Left colon (tissue), 2 donors: Measurements from ENCODE around the gene BRD7. TPM values are rescaled to one million over a fixed set of nuclear protein-coding genes. Genes with fewer than 3 reads are reported as not detected.

ENCODE experiments used
- ATAC-seq: fragments of 200-7000 bp; cut with Tn5 transposase; one replicate; pipeline ENCODE4 v1.9.1; 2020; ENCODE audit warnings: mild to moderate bottlenecking, moderate library complexity
- DNase-seq, 2 donors: peaks; one replicate each; pipeline ENCODE4 v3.0.0-alpha.2; 2020
- intact Hi-C, 2 donors: fragments of 100-400 bp; cut with DNase I in 1 of 2; cut with micrococcal nuclease in 1 of 2; formaldehyde crosslinking; loops; one replicate each; pipeline versions ENCODE4 v1.11.2 to v1.14.0; 2022; cut with DNase I, micrococcal nuclease
- total RNA-seq, 2 donors: library from RNA; stranded (reverse); fragmentation: NEBNext Ultra II Directional; extraction: Animal tissue kit (Norgen Biotek cat#: 25700); gene quantifications; one replicate each; pipeline ENCODE4 v1.2.1, GENCODE V29; 2021
- donor health status: DM: no; HTN: no; CAD: no.
- donor health status: DM: yes; HTN: yes; CAD: no.

The BRD7 gene
- total RNA-seq, 2 donors from 2014 or later = 54.3 to 54.5 TPM

DNA sequence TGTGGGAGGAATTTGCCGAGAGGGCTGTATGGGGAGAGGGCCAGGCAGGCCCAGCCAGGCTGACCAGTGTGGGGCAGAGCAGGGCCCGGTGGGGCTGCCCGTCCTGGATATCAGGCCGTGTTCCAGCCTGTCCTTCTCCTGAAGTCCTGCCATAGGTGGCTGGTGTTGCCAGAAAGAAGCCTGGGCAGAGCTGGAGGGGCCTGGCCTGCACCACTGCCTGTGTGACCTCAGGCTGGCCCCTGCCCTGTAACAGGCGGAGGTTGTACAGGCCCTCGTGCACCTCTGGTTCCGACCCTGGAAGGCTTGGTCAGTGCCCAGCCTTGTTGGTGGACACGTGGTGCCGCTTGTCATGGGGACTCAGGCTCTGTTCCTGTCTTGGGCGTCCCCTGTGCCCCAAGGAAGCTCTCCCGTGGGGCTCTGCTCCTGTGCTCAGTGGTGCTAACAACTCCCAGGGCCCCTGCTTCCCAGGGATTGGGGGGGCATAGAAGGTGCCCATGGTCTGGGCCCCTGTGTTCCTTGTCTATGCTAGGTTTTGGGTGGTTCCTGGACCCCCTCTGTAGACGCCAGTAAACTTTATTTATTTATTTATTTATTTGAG lies 69.2 kb downstream of the BRD7 start:
- intact Hi-C loops = no loop called here
- no peak for ATAC-seq
- peak; percentile 5 to 20 for DNase-seq

DNA sequence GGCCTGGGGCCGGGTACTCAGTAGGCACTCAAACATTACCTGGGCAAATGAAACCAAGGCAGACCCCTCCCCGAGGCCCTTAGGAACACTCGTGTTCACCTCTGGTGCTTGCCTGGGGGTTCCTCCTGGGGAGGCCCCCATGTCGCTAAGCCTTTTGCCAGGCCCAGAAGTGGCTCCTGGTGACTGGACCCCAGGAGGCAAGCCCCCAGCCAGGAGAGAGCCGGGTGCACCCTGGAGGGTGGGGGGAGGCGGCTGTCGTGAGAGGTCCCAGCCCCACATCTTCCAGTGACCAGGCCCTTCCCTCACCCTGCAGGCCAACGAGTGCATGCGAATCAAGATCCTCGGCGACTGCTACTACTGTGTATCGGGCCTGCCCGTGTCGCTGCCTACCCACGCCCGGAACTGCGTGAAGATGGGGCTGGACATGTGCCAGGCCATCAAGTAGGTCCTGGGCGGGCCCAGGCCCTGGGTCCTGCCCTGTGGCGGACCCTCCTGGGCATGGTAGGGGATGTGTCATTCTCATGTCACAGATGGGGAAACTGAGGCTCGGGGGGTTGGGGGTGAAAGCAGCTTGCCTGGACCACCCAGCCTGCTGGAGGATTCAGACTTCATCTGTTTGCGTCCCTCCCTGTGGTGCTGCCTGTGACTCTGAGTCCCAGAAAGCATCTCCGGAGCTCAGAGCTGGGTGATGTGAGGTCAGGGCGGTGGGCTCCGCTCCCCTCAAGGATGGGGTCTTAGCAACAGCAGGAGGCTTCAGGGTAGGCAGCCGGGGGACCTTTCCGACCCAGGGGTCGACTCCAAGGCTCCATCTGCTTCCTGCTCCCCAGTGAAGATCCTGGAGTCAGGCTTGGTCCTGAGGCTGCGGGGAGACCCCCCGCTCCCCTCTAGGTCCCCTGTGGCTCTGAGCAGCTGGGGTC lies 69.9 kb downstream of the BRD7 start:
- DNase-seq (peak; percentile 5 to 21), ATAC-seq (no peak)
- intact Hi-C loops = no loop called here

DNA sequence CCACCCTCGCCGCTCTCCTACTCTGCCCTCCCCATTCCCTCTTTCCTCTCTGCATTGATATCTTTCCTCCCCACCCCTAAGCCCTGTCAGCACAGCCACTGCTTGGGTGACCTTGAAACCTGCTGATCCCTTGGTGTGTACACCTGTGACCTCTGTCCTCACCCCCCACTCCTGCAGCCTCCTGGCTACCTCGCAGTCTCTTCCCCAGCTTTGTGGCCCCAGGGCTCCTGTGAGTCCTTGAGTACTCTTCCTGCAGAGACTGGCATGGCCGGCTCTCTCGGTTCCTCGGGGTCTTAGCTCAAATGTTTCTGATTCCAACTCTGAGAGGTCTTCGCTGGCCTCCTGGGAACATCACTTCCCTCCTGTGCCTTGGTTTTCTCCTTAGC lies 70.7 kb downstream of the BRD7 start:
- intact Hi-C loops = no loop called here
- ATAC-seq = no peak
- DNase-seq = no peak

DNA sequence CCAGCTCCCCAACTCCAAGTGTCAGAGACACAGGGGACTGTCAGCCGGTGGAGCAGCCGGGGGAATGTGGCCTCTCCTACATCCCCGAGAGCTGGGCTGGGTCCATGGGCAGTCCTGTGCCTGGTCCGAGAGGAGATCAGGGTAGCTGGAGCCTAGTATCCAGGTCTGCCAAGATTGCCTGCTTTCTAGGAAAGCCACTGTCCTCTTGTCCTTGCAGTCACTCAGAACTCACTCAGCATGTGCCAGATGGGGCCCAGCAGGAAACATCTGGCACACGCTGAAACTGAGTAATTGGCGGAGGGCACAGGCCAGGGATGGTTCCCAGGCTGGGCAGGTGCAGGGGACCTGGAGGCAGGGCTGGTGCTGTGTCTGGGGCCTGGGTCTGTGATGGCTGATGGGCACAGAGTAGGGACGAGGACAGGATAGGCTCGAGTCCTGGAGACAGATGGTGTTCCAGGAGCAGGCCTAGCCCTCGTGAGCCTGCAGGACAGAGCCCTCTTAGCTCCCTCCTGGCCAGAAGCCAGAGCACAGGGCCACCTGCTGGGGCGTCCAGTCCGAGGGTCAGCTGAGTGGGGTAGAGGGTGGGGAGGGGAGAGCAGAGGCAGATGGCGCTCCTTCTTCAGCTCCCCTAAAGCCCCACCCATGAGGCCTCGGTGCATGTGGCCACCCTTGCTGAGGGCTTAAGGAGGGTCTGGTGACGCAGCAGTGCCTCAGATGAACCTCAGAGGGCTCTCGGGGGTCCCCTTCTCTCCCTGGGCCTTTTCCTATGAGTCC lies 71.3 kb downstream of the BRD7 start:
- DNase-seq (peak; percentile 3 to 22), ATAC-seq (no peak)
- intact Hi-C loops = no loop called here

DNA sequence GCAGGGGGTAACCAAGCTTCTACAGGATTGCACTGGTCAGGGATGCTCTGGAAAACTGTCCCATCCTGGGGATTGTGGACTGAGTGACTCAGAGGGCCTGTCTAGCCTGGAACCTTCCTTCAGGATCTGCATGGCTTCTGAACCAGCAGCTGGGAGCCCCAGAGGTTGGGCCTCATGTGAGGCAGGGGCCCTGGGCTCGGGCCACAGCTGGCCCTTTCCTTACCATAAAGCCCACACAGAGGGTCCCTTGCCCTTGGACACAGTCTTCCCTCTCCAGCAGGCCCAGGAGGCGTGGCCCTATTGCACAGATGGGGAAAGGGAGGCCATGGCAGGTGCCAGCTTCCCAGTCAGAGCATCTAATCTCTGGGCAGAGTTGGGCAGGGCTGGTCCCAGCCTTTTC lies 72.0 kb downstream of the BRD7 start:
- peak in 1 of 2 donors; percentile 11 for DNase-seq
- intact Hi-C loops = no loop called here
- no peak for ATAC-seq

DNA sequence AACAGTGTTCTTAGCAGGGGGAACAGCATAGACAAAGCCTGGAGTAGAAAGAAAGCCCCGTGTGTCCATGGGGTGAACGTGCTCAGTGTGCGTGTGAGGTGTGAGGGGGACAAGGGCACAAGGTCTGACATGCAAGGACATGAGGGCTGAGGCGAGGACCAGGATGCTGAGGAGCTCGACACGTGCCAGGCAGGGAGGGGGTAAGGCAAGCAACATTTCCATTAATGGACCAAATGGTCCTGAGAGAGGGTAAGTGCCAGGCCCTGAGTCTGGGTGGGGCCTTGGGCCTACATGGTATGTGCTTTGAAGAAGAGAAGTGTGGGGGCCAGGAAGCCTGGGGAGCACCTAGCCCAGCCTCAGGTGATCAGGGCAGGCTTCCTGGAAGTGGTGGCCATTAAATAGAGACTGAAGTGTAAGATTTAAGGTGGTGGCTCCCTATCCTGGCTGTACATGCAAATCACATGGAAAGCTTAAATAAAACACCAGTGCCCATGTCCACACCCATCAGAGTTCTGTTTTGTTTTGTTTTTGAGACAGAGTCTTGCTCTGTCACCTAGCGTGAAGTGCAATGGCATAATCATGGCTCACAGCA lies 73.2 kb downstream of the BRD7 start:
- intact Hi-C loops = no loop called here
- no peak for DNase-seq
- no peak for ATAC-seq

DNA sequence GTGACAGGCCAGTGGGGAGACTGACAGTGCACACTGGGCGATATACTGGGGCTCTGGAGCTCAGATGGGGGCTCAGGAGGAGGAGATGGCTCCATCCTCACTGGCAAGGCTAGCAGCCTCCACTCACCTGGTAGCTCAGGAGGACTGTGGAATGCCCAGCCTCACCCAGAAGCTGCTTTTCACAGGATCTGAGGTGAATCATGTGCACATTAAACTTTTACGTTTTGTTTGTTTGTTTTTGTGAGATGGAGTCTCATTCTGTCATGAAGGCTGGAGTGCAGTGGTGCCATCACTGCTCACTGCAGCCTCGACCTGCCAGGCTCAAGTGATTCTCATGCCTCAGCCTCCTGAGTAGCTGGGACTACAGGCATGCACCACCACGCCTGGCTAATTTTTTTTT lies 73.8 kb downstream of the BRD7 start:
- ATAC-seq = no peak
- DNase-seq = no peak
- intact Hi-C loops = no loop called here

DNA sequence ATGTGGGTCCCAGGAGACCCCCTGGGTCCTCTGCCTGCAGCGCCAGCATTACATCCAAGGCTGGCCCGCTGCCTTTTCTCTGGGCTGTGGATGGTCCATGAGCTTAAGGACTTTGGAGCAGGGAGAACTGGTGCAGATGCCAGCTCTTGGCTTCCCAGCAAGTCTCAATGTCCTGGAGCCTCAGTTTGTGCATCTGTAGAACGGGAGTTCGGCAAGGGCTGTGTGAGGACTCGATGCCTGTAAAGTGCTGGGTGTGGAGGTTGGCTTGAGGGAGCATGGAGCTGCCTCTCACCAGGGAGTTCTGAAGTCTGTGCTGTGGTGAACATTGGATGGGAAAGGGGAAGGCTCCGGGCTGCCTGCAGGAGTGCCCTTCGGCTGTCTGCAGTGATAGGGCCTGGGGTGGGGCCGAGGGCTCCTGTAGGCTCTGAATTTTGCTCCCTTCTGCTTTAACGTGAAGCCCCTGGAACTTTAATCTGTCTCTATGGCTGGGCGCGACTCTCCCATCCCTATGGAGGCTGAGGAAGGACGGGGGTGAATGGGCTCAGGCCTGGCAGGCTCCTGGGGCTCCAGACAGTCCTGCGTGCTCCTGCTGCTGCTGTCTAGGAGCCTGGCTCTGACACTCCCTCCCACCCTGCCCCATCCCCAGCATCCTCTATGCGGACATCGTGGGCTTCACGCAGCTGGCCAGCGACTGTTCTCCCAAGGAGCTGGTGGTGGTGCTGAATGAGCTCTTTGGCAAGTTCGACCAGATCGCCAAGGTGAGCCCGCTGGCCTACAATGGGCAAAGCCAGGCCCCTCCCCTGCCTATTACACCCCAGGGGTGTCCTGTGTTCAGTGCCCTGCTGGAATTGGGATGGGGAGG lies 74.6 kb downstream of the BRD7 start:
- ATAC-seq (no peak), DNase-seq (no peak)

DNA sequence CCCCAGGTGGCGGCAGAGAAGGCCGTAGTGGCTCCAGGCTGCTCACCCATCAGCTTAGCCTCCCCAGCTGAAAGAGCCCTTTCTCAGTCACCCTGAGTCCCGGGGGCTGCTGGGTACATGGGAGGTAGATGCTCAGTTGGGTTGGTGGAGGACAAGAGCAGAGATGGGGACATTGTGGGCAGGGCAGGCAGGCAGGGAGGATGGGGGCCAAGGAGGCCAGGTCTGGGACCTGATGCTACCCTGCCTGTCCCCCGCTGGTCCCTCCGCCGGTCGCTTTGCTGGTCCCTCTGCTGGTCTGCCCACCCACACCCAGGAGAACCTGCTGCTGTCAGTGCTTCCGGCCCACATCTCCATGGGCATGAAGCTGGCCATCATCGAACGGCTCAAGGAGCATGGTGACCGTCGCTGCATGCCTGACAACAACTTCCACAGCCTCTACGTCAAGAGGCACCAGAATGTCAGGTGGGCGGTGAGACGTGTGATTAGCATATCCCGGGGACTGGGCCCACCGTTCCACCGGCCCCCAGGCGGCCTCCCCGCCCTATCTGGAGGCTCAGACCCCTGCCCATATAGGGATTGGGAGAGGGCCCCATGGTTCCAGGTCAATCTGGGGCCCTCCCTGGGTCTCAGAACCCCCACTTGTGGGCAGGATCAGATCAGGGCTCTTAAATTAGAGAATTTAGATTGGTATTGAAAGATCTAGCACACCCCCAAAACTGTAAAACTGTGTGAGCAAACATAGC lies 75.6 kb downstream of the BRD7 start:
- intact Hi-C loops = no loop called here
- no peak for DNase-seq
- ATAC-seq = no peak

More for the DNA sequence above, 74.6 kb downstream of the BRD7 start:
- intact Hi-C loops = no loop called here

DNA sequence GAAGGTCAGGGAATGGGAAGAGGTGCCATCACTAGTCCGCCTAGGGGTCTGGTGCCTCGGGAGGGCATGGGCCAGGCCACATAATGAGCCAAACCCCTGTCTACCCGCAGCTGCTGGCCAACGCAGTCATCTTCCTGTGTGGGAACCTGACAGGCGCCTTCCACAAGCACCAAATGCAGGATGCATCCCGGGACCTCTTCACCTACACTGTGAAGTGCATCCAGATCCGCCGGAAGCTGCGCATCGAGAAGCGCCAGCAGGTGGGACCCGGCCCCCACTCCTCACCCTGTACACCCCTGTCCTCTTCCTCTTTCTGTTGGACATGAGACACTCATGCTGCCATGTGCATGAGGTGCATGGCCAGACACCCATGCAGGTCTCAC lies 76.2 kb downstream of the BRD7 start:
- intact Hi-C loops = no loop called here
- no peak for ATAC-seq

DNA sequence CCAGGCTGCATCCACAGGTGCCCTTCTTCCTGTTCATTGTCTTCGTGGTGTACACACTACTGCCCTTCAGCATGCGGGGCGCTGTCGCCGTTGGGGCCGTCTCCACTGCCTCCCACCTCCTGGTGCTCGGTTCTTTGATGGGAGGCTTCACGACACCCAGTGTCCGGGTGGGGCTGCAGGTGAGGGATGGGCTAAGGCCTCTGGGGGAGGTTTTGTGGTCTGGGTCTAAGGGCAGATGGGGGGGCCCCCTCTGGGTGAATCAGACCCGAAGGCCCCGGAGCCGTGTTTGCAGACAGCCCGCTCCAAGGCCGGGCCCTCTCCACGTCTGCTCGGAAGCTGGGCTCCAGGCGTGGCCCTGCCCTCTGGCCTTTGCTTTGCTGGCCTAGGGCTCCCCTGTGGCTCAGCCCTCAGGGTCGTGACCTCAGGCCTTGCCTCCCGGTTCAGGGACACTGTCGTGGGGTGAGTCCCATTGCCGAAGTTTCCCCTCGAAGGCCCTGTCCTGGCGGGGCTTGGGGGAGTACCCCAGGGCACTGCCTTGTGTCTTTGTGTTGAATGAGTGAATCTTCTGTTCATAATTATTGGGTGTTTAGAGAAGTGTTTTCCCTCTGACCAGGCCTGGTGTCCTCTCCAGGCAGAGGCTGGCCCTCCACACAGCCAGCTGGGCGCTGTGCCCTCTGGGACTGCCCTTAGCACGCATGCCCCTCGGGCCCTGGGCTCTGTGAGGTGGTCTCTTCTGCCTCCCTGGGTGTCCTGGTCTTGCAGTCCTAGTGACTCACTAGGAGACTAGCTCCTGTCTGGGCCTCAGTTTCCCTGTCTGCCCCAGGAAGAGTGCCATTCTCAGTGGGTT lies 76.8 kb downstream of the BRD7 start:
- DNase-seq = no peak
- no peak for ATAC-seq
- intact Hi-C loops = no loop called here

More for the DNA sequence above, 76.2 kb downstream of the BRD7 start:
- DNase-seq = no peak

DNA sequence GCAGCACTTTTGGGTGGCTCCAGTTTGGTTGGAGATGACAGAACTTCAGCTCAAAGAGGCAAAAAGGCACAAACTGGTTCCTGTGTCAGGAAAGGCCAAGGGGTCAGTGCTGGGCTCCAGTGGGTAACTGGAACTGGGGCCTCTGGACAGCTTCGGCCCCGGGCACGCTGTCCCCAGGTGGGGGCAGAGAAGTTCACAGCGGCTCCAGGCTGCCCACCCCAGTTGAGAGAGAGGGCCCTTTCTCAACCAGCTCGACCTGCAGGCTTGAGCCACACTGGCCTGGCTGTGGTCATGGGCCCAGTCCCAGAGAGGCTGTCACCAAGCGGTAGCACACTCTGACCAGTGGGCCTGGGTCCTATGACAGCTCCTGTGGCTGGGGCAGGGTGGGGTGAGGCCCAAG lies 77.9 kb downstream of the BRD7 start:
- ATAC-seq (no peak), DNase-seq (no peak)
- intact Hi-C loops = no loop called here

DNA sequence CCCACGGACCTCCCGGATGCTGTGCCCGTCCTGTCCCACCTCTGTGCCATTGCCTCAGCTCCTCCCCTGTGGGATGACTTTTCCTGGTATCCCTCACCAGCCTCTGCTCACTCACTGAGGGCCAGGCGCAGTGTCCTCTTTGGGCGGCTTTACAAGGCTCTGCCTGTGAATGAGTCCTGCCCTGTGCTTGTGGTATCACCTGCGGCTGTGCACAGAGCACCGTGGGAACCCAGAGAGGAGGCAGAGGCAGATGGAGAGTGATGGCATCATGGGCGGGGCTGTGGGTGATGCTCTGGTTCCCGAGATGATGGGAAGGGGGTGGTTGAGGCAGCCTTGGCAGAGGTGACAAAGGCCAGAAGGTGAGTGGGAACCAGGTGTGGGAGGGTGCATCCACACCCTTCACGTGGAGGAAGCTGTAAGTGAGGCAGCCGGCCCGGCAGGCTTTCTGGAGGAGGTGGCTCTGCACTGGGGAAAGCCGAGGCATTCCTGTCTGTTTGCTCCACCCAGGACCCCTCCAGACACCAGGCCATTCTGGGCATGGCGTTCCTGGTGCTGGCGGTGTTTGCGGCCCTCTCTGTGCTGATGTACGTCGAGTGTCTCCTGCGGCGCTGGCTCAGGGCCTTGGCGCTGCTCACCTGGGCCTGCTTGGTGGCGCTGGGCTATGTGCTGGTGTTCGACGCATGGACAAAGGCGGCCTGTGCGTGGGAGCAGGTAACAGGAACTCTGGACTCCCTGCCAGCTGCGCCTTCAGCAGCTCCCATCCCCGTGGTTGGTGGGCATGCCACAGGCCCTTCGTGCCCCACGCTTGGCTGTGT lies 78.6 kb downstream of the BRD7 start:
- intact Hi-C loops = no loop called here
- no peak for DNase-seq
- no peak for ATAC-seq

DNA sequence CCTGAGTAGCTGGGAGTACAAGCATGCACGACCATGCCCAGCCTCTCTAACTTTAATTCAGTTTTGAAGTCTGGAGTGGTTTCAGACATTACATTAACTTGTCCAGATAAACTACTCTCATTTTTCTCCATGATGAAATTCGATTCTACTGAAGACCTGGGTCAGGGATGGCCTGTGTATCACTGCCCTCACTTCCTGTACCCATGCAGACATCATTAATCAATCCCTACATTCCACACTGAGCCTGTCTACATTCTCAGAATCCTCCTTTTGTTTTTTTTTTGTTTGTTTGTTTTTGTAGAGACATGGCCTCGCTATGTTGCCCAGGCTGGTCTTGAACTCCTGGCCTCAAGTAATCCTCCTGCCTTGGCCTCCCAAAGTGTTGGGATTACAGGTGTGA lies 79.9 kb downstream of the BRD7 start:
- ATAC-seq (no peak), DNase-seq (no peak)
- intact Hi-C loops = no loop called here

DNA sequence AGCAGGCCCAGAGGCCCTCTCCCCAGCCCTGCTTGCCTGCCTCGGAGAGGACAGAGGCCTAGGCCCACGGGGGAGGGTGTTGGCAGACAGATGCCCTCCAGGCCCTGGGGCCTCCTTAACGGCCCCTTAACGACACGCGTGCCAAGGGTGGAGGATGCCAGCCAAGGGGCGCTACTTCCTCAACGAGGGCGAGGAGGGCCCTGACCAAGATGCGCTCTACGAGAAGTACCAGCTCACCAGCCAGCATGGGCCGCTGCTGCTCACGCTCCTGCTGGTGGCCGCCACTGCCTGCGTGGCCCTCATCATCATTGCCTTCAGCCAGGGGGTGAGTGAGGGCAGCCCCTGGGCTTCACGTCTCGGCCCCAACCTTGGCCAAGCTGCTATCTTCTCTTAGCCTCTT lies 80.8 kb downstream of the BRD7 start:
- no peak for ATAC-seq
- intact Hi-C loops = no loop called here
- DNase-seq = no peak

DNA sequence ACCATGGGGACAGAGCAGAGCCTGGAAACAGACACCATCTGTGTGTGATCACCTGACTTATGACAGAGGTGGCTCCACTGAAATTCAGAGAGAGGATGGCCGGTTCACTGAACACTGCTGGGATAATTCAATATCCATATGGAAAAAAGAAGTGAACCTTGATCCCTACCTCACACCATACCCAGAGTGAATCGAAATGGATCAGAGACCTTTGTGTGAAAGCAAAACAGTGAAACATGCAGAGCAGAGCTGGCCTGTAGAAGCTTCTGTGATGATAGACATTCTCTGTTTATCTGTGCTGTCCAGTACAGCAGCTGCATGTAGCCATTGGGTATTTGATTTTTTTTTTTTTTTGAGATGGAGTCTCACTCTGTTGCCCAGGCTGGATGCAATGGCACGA lies 82.1 kb downstream of the BRD7 start:
- intact Hi-C loops = no loop called here
- ATAC-seq (no peak), DNase-seq (no peak)
